ENCODE measurements around the gene USB1. TPM values are rescaled to one million over a fixed set of nuclear protein-coding genes. Genes with fewer than 3 reads are reported as not detected.

USB1 gene
- total RNA-seq, 1 donor from 2014 or later, result 28.3 TPM

DNA sequence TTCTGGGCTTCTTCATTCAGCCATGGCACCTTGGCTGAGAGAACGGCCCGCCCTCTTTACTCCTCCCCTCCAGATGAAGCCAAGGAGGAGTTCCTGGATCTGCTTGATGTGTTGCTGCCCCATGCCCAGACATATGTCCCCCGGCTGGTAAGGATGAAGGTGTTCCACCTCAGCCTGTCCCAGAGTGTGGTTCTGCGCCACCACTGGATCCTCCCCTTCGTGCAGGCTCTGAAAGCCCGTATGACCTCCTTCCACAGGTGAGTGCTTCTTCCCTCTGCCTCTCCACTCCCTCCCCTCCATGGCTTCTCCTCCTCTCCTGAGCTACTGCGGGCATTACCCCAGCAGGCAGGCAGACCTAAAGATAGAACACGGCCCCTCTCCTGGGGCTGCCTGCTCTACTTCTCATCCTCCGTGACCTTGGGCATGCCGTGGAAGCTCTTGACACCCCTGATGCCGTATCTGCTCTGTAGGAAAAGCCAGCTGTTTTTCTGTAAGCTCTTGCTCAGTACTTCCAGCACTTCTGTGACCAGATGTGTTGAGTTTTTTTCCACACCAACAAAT lies 8.7 kb downstream of the USB1 start:
- no peak for DNase-seq
- ATAC-seq, result peak; percentile 77
- intact Hi-C loops (cut with micrococcal nuclease), result loop anchor here (5.0 to 10.0 kb wide), 2 partner anchors 113 to 275 kb away; partner anchors contain the start of gene KATNB1

DNA sequence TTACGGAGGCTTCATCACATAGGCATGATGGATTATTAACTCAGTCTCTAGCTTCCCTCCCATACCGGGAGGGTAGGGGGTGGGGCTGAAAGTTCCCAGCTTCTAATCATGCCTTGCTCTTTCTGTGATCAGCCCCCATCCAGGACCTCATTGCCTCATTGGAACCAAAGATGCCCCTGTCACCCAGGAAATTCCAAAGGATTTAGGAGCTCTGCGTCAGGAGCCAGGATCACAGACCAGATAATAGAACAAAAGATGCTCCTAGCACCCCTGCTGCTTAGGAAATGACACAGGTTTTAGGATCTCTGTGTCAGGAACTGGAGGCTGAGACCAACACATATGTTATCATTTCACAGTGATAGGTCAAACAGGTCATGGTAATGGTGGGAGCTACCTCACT lies 9.7 kb downstream of the USB1 start:
- ATAC-seq (no peak), DNase-seq (no peak)
- intact Hi-C loops (cut with micrococcal nuclease), result no loop called here

DNA sequence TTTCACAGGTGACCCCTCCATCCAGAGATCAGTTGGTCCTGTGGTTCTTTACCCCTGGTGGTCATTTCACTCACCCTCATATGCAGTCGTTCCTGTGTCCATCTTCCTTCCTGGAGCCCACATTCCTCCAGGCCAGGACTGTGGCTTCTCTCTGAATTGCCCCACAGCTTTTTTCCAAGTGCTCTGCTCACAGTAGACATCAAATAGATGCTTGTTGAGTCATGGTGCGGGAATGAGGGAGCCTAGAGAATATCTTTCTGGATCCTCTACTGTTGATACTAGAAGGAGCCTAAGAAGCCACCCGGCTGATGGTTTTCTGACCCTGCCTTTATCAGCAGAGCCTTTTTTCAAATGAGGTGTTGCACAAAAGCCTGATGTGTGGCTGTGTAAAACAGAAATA lies 10.4 kb downstream of the USB1 start:
- ATAC-seq (no peak), DNase-seq (no peak)
- intact Hi-C loops (cut with micrococcal nuclease), result no loop called here

DNA sequence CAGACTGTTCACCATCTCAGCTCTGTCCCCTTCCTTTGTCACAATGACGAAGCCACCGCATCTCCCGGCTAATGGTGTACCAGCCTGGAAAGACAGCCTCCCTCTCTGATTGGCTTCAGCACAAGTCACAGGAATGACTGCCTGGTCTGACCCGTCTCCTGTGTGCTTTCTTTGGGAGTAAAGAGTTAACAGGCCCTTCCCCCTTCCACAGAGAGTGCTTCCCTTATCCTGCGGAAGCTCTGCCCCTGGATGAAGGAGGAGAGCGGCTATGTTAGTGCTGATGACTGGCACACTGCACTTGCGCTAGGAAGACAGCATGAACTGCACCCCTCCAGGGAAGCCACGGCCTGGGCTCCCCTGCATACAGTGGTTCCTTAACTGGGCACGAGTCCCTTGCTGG lies 11.3 kb downstream of the USB1 start:
- DNase-seq (no peak), ATAC-seq (no peak)
- intact Hi-C loops (cut with micrococcal nuclease), result no loop called here

DNA sequence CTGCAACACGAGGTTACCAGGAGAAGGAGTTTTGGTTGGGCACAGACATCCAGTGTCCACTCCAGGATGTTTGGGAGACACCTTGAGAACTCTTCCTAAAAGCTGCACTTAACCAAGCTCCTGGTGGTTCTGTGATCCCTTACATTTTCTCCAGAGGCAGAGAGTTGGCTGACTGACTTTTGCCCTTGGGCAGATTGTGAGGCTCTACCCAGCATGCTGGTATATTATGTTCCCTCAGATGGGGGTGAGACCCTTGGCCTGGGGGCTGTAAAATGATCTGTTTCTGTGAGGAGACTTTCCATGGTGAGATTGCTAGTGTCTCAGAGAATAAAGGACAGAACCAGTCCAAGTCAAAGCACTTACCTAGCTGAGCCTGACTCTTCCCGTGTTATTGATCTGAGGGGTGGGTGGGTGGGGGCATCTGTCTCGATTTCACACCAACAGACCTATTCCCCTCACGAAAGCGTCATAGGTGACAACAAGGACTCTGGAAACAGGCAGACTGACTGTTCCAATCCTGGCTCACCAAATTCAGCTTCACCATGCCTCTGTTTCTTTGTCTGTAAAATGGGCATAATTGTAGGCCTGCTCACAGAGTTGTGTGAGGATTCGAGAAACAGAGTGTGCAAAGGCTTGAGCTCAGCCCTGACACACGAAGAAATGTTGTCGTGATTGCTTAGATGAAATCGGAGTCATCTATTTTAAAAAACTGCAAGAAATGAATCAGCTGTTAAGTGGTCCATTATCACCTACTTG lies 12.2 kb downstream of the USB1 start:
- ATAC-seq (no peak), DNase-seq (no peak)
- intact Hi-C loops (cut with micrococcal nuclease), result no loop called here

DNA sequence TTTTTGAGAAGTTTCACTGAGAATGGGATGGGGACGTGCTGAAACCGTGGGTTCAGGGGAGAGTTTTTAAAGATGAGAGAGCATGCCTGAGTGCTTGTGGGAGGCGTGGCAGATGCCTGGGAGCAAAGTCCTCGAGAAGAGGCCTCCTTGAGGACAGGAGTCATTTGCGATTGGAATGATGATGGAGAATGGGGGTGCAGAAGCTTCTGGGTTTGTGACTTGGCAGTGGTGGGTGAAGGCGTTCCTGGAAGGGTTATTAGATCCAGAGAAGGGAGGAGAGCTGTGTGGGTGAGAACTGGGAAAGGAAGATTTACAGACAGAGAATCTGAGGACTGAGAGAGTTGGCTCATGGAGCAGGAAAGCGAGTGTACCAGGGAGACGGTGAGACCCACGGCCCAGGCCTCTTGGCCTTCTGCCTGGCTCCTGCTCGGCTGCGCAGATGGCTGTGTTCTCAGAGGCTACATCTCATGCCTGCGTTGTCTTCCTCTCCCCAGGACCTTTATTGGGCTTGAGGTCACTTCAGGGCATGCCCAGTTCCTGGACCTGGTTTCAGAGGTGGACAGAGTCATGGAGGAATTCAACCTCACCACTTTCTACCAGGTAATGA lies 15.7 kb downstream of the USB1 start:
- DNase-seq (no peak), ATAC-seq (peak; percentile 40)
- intact Hi-C loops (cut with micrococcal nuclease), result no loop called here

DNA sequence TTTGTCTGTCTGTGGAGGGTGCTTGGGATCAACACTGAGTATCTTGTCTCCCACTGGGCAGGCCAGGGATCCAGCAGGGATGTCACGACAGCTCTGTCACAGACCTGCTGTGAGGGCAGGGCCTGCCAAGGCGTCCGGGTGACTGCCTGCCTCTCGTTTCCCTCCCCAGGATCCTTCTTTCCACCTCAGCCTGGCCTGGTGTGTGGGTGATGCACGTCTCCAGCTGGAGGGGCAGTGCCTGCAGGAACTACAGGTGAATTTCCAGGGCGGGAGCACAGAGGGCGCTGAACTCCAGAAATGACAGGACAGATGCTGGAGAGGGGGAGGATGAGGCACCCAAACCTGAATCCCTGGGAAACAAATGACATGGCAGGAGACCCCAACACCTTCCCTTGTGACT lies 17.6 kb downstream of the USB1 start:
- ATAC-seq (no peak), DNase-seq (no peak)
- intact Hi-C loops (cut with micrococcal nuclease), result no loop called here

DNA sequence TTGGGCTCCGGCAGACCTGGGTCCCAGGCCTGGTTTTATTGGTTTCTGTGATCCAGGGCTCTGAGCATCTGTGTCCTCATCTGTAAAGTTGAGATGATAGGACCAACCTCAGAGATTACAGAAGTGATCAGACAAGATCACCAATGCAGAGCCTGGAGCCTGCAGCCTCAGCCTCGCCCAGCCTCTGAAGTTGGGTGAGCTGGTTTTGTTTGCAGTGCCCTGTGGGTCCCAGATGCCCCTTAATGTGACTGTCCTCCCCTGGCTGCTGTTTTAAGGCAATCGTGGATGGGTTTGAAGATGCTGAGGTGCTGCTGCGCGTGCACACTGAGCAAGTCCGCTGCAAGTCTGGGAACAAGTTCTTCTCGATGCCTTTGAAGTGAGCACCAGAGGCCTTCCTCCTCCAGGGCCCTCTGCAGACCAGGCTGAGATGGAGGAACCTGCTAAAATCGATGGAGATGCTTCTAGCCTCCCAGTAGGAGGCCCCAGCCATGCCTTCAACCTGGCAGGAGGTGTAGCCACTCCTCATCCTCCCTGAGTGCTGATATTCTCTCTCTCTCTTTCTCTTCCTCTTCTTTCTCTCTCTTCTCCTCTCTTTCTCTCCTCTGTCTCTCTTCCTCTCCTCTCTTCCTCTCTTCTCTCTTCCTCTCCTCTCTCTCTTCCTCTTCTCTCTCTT lies 18.8 kb downstream of the USB1 start:
- intact Hi-C loops (cut with micrococcal nuclease), result no loop called here
- ATAC-seq (no peak), DNase-seq (no peak)

DNA sequence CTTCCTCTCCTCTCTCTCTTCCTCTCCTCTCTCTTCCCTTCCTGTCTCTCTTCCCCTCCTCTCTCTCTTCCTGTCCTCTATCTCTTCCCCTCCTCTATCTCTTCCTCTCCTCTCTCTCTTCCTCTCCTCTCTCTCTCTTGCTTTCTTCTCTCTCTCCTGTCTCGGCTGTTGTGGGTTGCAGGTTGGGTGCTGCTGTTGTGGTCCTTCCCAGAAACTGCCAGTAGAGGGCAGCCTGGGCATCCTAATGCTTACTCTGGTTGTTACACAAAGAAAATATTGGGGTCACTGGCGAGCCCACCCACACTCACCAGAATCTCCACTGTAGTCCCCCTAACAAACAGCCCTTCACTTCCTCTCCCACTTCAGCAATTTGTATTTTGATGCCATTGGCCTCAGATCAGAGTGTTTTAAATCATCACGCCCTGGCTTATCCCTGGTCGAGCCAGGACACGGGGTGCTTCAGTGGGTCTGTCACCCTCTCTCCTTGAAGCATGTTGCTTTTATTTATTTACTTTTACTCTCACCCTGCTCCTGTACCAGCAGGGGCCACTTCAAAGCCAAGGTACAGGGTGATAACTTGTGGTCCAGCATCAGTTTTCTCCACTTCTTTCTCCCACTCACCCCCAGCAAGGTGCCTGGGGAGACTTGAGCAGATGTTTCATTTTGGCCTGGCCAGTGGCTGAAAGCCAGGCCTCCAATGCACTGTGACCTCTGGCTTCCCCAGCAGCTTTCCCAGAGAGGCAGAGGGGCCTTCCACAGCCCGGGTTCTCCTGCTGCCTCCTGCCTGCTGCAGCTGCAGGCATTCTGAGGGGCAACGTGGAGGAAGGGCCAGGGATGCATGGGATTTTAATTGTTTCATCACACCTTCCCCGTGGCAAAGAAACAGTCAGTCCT lies 19.7 kb downstream of the USB1 start:
- DNase-seq (peak; percentile 71), ATAC-seq (peak; percentile 9)
- intact Hi-C loops (cut with micrococcal nuclease), result no loop called here

DNA sequence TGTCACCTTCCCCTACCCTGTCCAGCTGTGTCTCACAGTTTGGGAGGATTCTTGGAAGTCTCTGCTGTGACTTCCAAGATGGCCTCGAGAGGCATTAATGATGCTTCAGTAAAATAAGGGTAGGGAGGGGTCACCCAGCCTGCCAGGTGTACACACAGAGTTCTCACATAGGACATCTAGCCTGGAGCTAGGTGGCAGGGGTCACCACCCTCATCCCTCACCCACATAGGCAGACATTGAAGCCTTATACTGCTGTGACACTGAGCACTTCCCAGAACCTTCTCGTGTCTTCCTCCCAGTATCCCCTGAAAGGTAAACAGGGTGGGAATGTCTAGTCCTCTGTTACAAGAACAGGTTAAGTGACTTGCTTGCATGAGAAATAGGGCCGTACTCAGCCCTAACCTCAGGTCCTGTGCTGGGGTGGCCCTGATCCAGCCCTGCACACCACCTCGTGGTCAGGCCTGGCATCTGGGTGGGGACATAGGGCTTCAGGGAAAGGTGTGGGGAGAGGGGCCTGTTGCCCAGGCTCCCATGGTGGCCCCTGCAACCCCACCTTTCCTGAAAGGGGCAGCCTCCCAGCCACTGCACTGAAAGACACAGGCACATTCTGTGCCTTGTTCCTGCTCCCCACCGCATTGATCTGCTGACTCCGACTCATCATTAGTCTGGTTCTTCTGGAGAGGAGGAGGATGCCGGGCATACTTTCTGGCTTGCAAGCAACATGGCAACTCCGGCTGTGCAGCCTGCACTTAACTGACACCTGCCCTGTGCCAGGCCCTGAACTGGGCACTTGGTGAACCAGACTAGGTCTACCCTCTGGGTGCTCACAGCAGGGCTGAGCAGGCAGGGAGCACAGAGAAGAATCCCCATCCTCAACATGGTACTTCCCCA lies 20.7 kb downstream of the USB1 start:
- DNase-seq (no peak), ATAC-seq (no peak)
- intact Hi-C loops (cut with micrococcal nuclease), result no loop called here

DNA sequence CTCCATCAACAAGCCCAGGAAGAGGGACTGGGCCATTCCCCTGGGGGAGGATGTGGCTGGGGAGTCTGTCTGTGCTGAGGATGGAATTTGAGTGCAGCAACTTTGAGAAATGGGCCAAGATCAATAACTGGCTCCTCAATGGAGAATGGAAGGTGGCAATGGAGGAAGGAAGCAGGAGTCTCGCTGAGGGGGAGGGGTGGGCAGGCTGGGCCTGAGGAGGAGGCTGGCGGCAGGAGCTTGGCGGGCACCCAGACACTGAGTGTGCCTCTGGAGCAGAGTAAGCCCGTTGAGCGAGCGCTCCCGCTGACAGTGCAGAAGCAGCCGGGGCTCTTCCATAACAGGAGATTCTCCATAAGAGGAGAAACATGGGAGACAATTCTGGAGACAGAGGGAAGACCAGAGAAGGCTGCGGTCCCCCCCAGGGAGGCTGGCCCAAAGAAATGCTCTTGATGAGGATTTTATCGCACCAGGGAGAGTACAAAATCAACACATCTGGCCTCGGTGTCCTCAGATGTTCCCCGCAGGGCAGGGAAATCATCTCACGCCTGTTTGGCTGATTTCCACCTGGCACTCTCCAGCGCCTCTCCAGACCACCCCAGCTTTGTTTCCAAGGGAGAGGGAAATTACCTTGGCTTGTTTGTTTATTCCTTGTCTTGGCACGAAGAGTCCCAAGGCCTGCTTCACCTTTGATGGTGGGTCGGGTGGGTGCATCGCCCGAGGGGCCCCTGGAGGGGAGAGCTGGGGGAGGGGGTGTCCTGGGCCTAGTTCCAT lies 21.6 kb downstream of the USB1 start:
- intact Hi-C loops (cut with micrococcal nuclease), result no loop called here
- ATAC-seq (peak; percentile 32), DNase-seq (peak; percentile 90)

DNA sequence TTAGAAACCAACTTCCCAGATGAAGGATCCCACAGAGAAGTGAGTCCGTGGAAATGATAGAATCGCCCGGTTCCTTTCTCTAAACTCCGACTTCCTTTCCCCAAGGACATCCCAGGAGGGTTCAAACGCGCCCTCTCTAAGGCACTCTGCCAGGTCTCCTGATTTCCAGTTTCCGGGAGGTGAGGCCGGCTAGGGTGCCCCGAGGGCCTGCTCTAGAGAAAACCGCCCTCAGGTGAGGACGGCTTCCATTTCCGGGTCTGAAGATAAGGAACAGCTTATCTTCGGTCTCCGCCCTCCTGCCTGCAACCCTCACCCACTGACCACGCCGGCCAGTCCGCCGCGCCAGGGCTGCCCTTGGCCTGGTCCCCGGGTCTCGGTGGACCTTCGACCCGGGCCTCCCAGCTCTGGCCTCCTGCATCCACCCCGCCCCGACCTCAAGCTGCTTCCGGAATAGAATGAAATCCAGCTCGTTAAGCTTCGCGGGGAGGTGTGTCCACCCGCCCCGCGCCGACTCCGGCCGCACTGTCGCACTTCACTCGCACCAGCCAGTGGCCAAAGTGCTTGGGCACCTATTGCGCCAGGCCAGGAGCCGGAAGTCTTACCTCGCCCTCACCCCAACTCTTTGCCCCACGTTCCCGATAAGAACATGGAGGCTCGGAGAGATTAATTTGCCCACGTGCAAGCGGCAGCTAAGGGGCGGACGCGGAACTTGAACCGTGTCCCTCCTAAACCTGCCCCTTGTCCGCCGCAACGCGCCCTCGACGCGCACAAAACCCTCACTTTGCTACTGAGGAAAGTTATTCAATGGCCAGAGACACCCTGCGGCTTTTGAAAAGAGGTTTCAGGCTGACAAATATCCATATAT lies 23.5 kb downstream of the USB1 start:
- ATAC-seq (no peak), DNase-seq (peak; percentile 63)
- intact Hi-C loops (cut with micrococcal nuclease), result no loop called here

DNA sequence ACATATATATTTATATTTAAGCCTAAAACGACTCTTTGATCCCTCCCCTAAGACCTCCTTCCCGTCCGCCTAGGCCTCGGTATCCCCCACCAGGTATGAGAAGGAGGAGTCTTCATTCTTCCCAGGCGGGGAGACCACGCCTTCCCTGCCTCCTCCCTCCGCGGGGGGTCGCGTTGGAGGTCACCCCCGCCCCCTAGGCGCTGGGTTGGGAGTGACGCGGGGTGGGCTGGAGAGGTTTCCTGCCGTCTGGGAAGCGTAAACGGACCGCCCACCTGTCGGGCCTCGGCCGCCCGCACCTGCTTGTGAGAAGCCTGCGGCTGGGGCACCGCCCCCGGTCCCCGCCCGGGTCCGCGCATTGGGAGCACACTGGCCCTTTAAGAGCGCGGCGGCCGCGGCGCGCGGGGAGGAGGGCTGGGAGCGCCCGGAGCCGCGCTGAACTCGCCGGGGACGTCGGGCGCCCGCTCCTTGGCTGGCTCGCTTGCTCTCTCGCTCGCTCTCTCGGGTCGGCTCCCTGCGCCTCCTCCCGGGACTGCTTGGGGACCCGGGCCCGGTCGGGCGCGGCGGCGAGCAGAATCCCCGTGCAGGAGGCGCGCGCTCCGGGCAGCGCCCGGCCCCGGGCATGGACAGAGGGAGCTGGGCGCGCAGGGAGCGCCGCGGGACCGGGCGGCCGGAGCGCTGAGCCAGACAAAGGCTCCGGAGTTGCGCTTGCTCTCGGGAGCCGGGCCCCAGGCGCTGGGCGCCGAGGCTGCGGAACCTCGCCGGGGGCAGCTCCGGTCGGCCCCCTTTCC lies 24.3 kb downstream of the USB1 start, which contains the start of gene MMP15:
MMP15 (plus strand) TSS at position 404 of the 788 bp plus-strand sequence. CDS start 597 bp downstream, outside the sequence.
- ATAC-seq, result peak; percentile 68
- peak; percentile 89 for DNase-seq
- intact Hi-C loops (cut with micrococcal nuclease), result loop anchor here (2.0 kb wide), 1 partner anchor 95 kb away; no protein-coding TSS in a partner anchor

DNA sequence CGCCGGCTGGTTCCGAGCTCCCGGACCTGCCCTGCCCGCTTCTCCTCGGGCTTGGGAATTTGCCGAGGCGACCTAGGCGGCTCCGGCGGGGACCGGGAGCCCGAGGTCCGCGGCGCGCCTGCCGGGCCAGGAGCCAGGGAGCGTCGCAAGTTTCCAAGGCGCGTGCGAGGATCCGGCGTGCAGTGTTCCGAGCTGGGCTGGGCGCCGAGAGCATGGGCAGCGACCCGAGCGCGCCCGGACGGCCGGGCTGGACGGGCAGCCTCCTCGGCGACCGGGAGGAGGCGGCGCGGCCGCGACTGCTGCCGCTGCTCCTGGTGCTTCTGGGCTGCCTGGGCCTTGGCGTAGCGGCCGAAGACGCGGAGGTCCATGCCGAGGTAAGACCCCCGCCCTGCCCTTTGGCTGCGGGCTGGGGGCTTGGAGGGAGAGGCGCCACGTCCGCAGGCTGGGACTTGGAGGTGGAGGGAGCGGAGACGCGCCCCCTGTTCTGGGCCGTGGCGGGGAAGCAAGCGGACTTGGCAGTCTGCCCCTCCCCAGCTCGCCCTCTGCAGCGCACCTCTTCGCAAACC lies 25.0 kb downstream of the USB1 start:
- intact Hi-C loops (cut with micrococcal nuclease), result loop anchor here (2.0 kb wide), 1 partner anchor 95 kb away; no protein-coding TSS in a partner anchor
- DNase-seq, result peak; percentile 80
- peak; percentile 49 for ATAC-seq

DNA sequence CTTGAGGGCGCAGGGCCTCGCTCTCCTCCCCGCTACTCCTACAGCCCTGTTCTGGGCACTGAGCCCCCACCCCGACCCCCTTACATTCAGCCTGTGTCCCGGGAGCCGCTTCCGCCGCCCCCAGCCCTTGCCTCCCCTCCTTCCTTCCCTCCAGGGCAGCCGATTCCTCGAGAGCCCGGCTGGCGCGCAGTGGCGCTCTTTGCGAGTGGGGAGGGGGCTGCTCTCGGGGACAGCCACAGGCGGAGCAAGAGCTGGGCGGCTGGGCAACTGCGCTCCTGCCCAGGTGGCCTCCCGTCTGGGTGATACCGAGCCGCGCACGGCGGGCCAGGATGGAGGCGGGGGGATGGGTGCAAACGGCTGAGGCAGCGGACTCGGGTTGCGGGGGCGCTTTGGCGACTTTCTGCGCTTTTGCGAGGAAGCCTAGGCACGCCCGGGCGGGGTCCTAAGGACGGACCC lies 25.5 kb downstream of the USB1 start:
- intact Hi-C loops (cut with micrococcal nuclease), result loop anchor here (2.0 kb wide), 1 partner anchor 94 kb away; no protein-coding TSS in a partner anchor
- ATAC-seq, result peak; percentile 6
- DNase-seq, result peak; percentile 52

Measured in left ventricle myocardium superior (tissue), 1 donor.